ENCODE measurements around the gene GNG13. TPM values are rescaled to one million over a fixed set of nuclear protein-coding genes. Genes with fewer than 3 reads are reported as not detected.

The GNG13 gene
- total RNA-seq, 4 donors from 2014 or later = not detected

GRCh38 chr16:798666-799065, 1.9 kb downstream of the GNG13 start:
- DNase-seq (ENCODE audit: low spot score in 2 of 2) = no peak
- 85 to 88% methylated on average over 12 to 19 of the region's 19 CpGs for WGBS, 2 donors
- H3K4me3 ChIP-seq (ENCODE audit: low read depth, poor library complexity, severe bottlenecking) = no peak overlapping the region
- intact Hi-C loops (cut with DNase I; ENCODE audit: low total_unique reads) = no loop called here
- TF ChIP-seq CTCF (IDR thresholded peaks at IDR 0.05) = no peak
- TF ChIP-seq POLR2A (IDR thresholded peaks at IDR 0.05) = no peak

DNA sequence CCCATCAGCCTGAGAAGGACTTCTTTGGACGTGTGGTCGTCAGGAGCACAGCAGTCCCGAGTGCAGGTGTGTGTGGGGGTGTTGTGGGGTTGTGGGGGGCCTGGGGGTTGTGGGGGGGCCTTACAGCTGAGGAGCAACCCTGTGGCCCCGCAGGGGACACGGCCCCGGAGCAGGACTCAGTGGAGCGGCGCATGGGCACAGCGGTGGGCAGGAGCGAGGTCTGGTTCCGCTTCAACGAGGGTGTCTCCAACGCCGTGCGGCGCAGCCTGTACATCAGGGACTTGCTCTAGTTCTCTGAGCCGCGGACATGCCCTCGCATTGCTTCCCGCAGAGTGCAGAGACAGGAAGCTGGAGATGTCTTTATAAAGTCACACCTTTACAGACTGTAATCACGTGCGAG, 2.8 kb downstream of the GNG13 start:
- intact Hi-C loops (cut with DNase I; ENCODE audit: low total_unique reads) = no loop called here
- no peak for DNase-seq (ENCODE audit: low spot score in 2 of 2)

DNA sequence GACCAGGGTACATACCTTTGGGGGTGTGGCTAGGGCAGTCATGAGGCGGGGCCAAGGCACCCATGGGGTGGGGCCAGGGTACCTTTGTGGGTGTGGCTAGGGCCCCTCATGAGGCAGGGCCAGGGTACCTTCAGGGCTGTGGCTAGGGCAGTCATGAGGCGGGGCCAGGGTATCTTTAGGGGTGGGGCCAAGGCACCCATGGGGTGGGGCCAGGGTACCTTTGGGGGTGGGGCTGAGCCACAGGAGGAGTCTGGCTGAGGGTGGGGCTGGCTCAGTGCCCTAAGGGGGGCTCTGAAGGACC, 3.5 kb downstream of the GNG13 start:
- no peak overlapping the region for H3K4me3 ChIP-seq (ENCODE audit: low read depth, poor library complexity, severe bottlenecking)
- intact Hi-C loops (cut with DNase I; ENCODE audit: low total_unique reads) = no loop called here
- WGBS, 2 donors = 95 to 100% methylated on average over 2 of the region's 2 CpGs
- no peak for DNase-seq (ENCODE audit: low spot score in 2 of 2)
- TF ChIP-seq CTCF (IDR thresholded peaks at IDR 0.05) (no peak), POLR2A (IDR thresholded peaks at IDR 0.05) (no peak)

More for the DNA sequence above, 2.8 kb downstream of the GNG13 start:
- WGBS, 2 donors = 94 to 95% methylated on average over 22 of the region's 22 CpGs
- H3K4me3 ChIP-seq (ENCODE audit: low read depth, poor library complexity, severe bottlenecking) = no peak overlapping the region
- no peak for TF ChIP-seq CTCF (IDR thresholded peaks at IDR 0.05)

GRCh38 chr16:796296-797119, 4.0 kb downstream of the GNG13 start:
- TF ChIP-seq POLR2A (IDR thresholded peaks at IDR 0.05) (no peak), CTCF (IDR thresholded peaks at IDR 0.05) (no peak)
- WGBS, 2 donors = 92 to 94% methylated on average over 30 to 34 of the region's 38 CpGs

GRCh38 chr16:795580-796229, 4.8 kb downstream of the GNG13 start:
- no peak overlapping the region for H3K4me3 ChIP-seq (ENCODE audit: low read depth, poor library complexity, severe bottlenecking)
- 68 to 72% methylated on average over 11 to 26 of the region's 33 CpGs for WGBS, 2 donors
- TF ChIP-seq POLR2A (IDR thresholded peaks at IDR 0.05) = no peak
- no peak for TF ChIP-seq CTCF (IDR thresholded peaks at IDR 0.05)
- no peak for DNase-seq (ENCODE audit: low spot score in 2 of 2)
- intact Hi-C loops (cut with DNase I; ENCODE audit: low total_unique reads) = no loop called here

More at GRCh38 chr16:796296-797119, 4.0 kb downstream of the GNG13 start:
- intact Hi-C loops (cut with DNase I; ENCODE audit: low total_unique reads) = no loop called here
- no peak overlapping the region for H3K4me3 ChIP-seq (ENCODE audit: low read depth, poor library complexity, severe bottlenecking)
- no peak for DNase-seq (ENCODE audit: low spot score in 2 of 2)

Measured in lower leg skin (tissue), 4 donors.